Colonic mucosa (tissue), 4 donors: ENCODE results near the gene PDE1C. TPM values are rescaled to one million over a fixed set of nuclear protein-coding genes. Genes with fewer than 3 reads are reported as not detected.

ENCODE experiments used
- DNase-seq: peaks from one replicate; pipeline ENCODE4 v3.0.0-alpha.2; 2020
- H3K27ac ChIP-seq: fragments of 200-600 bp; one replicate; pipeline ENCODE4 v1.8.0; 2021
- H3K27me3 ChIP-seq: fragments of 200-600 bp; one replicate; pipeline ENCODE4 v1.8.0; 2021
- H3K36me3 ChIP-seq: fragments of 200-600 bp; one replicate; pipeline ENCODE4 v1.8.0; 2021
- H3K4me1 ChIP-seq: fragments of 200-600 bp; one replicate; pipeline ENCODE4 v1.8.0; 2021; ENCODE audit warnings: mild to moderate bottlenecking
- H3K4me3 ChIP-seq: fragments of 200-600 bp; one replicate; pipeline ENCODE4 v1.8.0; 2021
- H3K9ac ChIP-seq, 2 donors: one replicate each; pipeline ENCODE4 v1.7.0; 2013; ENCODE audit warnings: control low read depth in 2 of 2, low read depth in 2 of 2, low read length in 2 of 2
- H3K9me3 ChIP-seq: fragments of 200-600 bp; one replicate; pipeline ENCODE4 v1.8.0; 2021
- CTCF ChIP-seq: fragments of 200-600 bp; IDR thresholded peaks from one replicate; pipeline ENCODE4 v1.8.0; 2022; ENCODE audit warnings: antibody characterized with exemption, mild to moderate bottlenecking
- intact Hi-C: fragments of 100-400 bp; cut with DNase I; formaldehyde crosslinking; loops from one replicate; pipeline ENCODE4 v1.14.1; 2022
- total RNA-seq, 2 donors: library from RNA; stranded (reverse); fragmentation: NEBNext Ultra II Directional in 1 of 2; extraction: Animal tissue kit (Norgen Biotek cat#: 25700) in 1 of 2; gene quantifications; one replicate each; pipeline ENCODE4 v1.2.1, GENCODE V29; 2021
- donor health status: healthy.
- donor health status: DM: no; HTN: no; CAD: no.
- donor health status: DM: no; HTN: no; CAD: no.

The PDE1C gene
- 1 to 10 TPM; 1.2 to 2.7 TPM for total RNA-seq

- peaks cover 20% of the 10 kb centered on the region for H3K27me3 ChIP-seq
- no peak within 1 kb of the TSS for H3K27ac ChIP-seq
- H3K9me3 ChIP-seq: no peaks in the 10 kb centered on the region
- peak within 1 kb of the TSS; percentile 30 for H3K4me3 ChIP-seq
- H3K36me3 ChIP-seq: no peaks in the 10 kb centered on the region
- intact Hi-C loops: no loop called here
- peak within 1 kb of the TSS in 1 of 2 donors; percentile 30 for H3K9ac ChIP-seq
- no peaks in the 10 kb centered on the region for H3K4me1 ChIP-seq
- DNase-seq: no peak
- TF ChIP-seq CTCF: no peak
Observed at GRCh38 chr7:32070406-32071360, at the start of gene PDE1C. Gene PDE1C, minus strand, starts transcription at chr7:32070407.

DNA sequence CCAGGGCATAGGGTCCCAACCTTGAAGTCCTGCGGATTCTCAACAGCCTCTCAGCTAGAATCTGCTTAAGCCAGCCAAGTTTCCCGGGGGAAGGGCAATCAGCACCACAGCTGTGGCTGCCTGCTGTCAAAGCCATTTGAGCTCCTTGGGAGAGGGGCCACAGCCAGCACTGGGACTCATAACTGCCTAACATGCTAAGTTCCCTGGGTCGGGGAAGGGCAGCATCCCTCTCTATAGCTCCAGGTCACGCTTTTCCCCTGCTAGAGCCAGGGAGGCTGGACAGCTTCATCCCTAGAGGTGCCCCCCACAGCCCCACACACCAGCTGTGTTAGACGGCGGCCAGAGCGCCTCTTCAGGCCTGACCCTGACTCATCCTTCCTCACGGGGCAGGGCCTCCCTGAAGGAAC lies 49.6 kb upstream of the PDE1C start:
- TF ChIP-seq CTCF: no peak
- Histone ChIP-seq H3K27me3 (no peaks in the 10 kb centered on the region), H3K9me3 (no peaks in the 10 kb centered on the region), H3K27ac (no peak overlapping the region), H3K36me3 (no peaks in the 10 kb centered on the region), H3K4me1 (no peaks in the 10 kb centered on the region), H3K4me3 (no peak overlapping the region), H3K9ac (no peak overlapping the region)
- no peak for DNase-seq
- intact Hi-C loops: no loop called here

GRCh38 chr7:32117837-32118236 lies 47.6 kb upstream of the PDE1C start:
- H3K9me3 ChIP-seq: no peaks in the 10 kb centered on the region
- intact Hi-C loops: no loop called here
- no peak overlapping the region for H3K9ac ChIP-seq
- H3K4me1 ChIP-seq: no peaks in the 10 kb centered on the region
- no peak for TF ChIP-seq CTCF
- H3K27ac ChIP-seq: no peak overlapping the region
- no peak overlapping the region for H3K4me3 ChIP-seq
- DNase-seq: no peak
- no peaks in the 10 kb centered on the region for H3K27me3 ChIP-seq
- H3K36me3 ChIP-seq: no peaks in the 10 kb centered on the region

DNA sequence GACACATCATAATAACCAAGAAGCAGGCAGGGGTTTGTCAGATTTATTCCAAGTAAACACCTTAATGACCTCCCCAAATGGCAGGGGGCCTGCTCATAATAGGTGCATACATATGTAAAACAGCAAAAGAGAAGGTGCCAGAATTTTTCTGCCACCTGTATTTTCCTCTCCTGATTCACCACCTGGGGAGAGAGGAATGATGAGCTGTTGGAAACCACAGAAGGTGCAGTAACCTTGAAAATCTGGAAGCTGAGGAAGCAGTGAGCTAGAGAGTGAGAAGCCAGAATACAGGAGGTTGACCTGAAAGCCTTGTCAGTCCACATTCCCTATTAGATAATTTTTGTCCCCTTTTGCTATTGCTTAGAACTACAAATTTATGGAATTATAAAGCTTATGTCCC lies 46.2 kb upstream of the PDE1C start:
- no peak for TF ChIP-seq CTCF
- no peaks in the 10 kb centered on the region for H3K36me3 ChIP-seq
- no peak overlapping the region for H3K27ac ChIP-seq
- no peaks in the 10 kb centered on the region for H3K4me1 ChIP-seq
- H3K9me3 ChIP-seq: no peaks in the 10 kb centered on the region
- H3K27me3 ChIP-seq: no peaks in the 10 kb centered on the region
- DNase-seq: no peak
- intact Hi-C loops: no loop called here
- no peak overlapping the region for H3K4me3 ChIP-seq
- H3K9ac ChIP-seq: no peak overlapping the region

DNA sequence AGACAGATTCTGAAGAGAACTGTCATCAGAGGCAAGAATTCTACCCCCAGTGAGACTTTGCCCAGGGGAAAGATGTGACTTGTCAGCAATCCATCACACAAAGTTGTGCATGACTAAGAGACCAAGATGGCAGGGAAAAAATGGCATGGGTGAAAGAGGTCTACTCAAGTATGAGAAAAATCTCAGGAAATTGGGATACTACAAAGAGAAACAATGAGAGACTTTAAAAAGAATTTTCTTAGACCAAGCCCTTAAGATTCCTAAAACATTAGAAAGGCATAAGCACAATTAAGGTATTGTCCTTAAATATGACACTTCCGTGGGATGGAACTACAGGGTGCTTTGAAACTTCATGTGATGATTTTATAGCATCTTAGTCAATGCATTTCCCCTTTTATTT lies 45.6 kb upstream of the PDE1C start:
- intact Hi-C loops: no loop called here
- H3K4me3 ChIP-seq: no peak overlapping the region
- H3K9me3 ChIP-seq: no peaks in the 10 kb centered on the region
- H3K27ac ChIP-seq: no peak overlapping the region
- TF ChIP-seq CTCF: no peak
- H3K36me3 ChIP-seq: no peaks in the 10 kb centered on the region
- H3K4me1 ChIP-seq: no peaks in the 10 kb centered on the region
- H3K9ac ChIP-seq: no peak overlapping the region
- H3K27me3 ChIP-seq: no peaks in the 10 kb centered on the region
- no peak for DNase-seq
